Smooth muscle cell (in vitro differentiated cells): Measurements from ENCODE around the gene DTWD1. TPM values are rescaled to one million over a fixed set of nuclear protein-coding genes. Genes with fewer than 3 reads are reported as not detected.

Experiments
- DNase-seq: peaks from one replicate; lab custom pipeline; 2025; ENCODE audit not compliant: unreplicated experiment; lab: John Stamatoyannopoulos, UW
- H2AFZ ChIP-seq: fragments of 200-600 bp; sonication (generic); 2 replicates; pipeline ENCODE4 v1.6.0; 2016; ENCODE audit warnings: antibody characterized with exemption, low read depth, mild to moderate bottlenecking
- H3F3A ChIP-seq: fragments of 200-600 bp; sonication (generic); 2 replicates; pipeline ENCODE4 v1.6.0; 2017; ENCODE audit warnings: antibody characterized with exemption, low read depth
- H3K27ac ChIP-seq: fragments of 200-600 bp; sonication (generic); 2 replicates; pipeline ENCODE4 v1.5.1; 2016; ENCODE audit warnings: low read depth, mild to moderate bottlenecking
- H3K27me3 ChIP-seq: fragments of 200-600 bp; sonication (generic); 2 replicates; pipeline ENCODE4 v1.6.1; 2016; ENCODE audit warnings: low read depth, mild to moderate bottlenecking
- H3K36me3 ChIP-seq: fragments of 200-600 bp; sonication (generic); 2 replicates; pipeline ENCODE4 v1.5.1; 2016; ENCODE audit warnings: low read depth
- H3K4me1 ChIP-seq: fragments of 200-600 bp; sonication (generic); 2 replicates; pipeline ENCODE4 v1.5.1; 2016; ENCODE audit warnings: low read depth
- H3K4me2 ChIP-seq: fragments of 200-600 bp; sonication (generic); 2 replicates; pipeline ENCODE4 v1.6.0; 2016; ENCODE audit warnings: mild to moderate bottlenecking
- H3K4me3 ChIP-seq: fragments of 200-600 bp; sonication (generic); 2 replicates; pipeline ENCODE4 v1.5.1; 2016; ENCODE audit warnings: mild to moderate bottlenecking
- H3K79me2 ChIP-seq: fragments of 200-600 bp; sonication (generic); 2 replicates; pipeline ENCODE4 v1.6.0; 2016; ENCODE audit warnings: low read depth, mild to moderate bottlenecking
- H3K9ac ChIP-seq: fragments of 200-600 bp; sonication (generic); 2 replicates; pipeline ENCODE4 v1.6.0; 2016; ENCODE audit warnings: low read depth
- H3K9me3 ChIP-seq: fragments of 200-600 bp; sonication (generic); replicated peaks from 2 replicates; pipeline ENCODE4 v1.5.1; 2016; ENCODE audit warnings: low read depth
- H4K20me1 ChIP-seq: fragments of 200-600 bp; sonication (generic); 2 replicates; pipeline ENCODE4 v1.6.0; 2016; ENCODE audit warnings: low read depth
- CTCF ChIP-seq: fragments of 200-600 bp; sonication (generic); IDR thresholded peaks from 2 replicates; pipeline ENCODE4 v1.5.1; 2017; ENCODE audit warnings: borderline replicate concordance, mild to moderate bottlenecking, antibody characterized with exemption; ENCODE audit not compliant: insufficient read depth, poor library complexity, severe bottlenecking
- whole genome bisulfite sequencing: methylation state at CpG from one replicate; pipeline ENCODE4 v1.1.7; 2016; ENCODE audit warnings: low lambda C conversion rate; 5-methylcytosine and 5-hydroxymethylcytosine counted together
- polyA plus RNA-seq: library from polyadenylated mRNA; unstranded; fragments of >200 nt; fragmentation: Nextera tagmentation; extraction: Ambion mirVana; gene quantifications from 2 replicates; pipeline ENCODE4 v1.2.1, GENCODE V29; 2016
- total RNA-seq: library from RNA; depleted of rRNA; stranded (reverse); fragments of >200 nt; gene quantifications from 2 replicates; pipeline ENCODE4 v1.2.3, GENCODE V29; 2014

Gene DTWD1
- total and polyA plus RNA-seq, 2 experiments from 2014 or later: 65.4 to 127 TPM

- no peaks in the 10 kb centered on the region for H3K27me3 ChIP-seq
- TF ChIP-seq CTCF: no peak
Observed at GRCh38 chr15:49604625-49605409, 16.0 kb upstream of the DTWD1 start.

GRCh38 chr15:49605588-49605987 lies 15.3 kb upstream of the DTWD1 start:
- Histone ChIP-seq H3K36me3 (peaks cover 12% of the 10 kb centered on the region), H3K9me3 (peaks cover 8% of the 10 kb centered on the region), H3K4me3 (no peak overlapping the region), H3F3A (no peaks in the 10 kb centered on the region), H3K9ac (no peak overlapping the region), H3K79me2 (no peaks in the 10 kb centered on the region), H3K4me2 (no peak overlapping the region), H3K27ac (no peak overlapping the region), H3K4me1 (no peaks in the 10 kb centered on the region), H2AFZ (no peak overlapping the region), H4K20me1 (no peaks in the 10 kb centered on the region), H3K27me3 (no peaks in the 10 kb centered on the region)
- DNase-seq: no peak
- TF ChIP-seq CTCF: no peak
- 100% methylated on average over 2 of the region's 2 CpGs for WGBS

More at GRCh38 chr15:49604625-49605409, 16.0 kb upstream of the DTWD1 start:
- Histone ChIP-seq H3K4me2 (no peak overlapping the region), H3K9ac (no peak overlapping the region), H3K4me1 (no peaks in the 10 kb centered on the region), H3K36me3 (peaks cover 12% of the 10 kb centered on the region), H4K20me1 (no peaks in the 10 kb centered on the region), H3K27ac (no peak overlapping the region), H2AFZ (no peak overlapping the region), H3K4me3 (no peak overlapping the region), H3K79me2 (no peaks in the 10 kb centered on the region), H3K9me3 (peaks cover 12% of the 10 kb centered on the region), H3F3A (no peaks in the 10 kb centered on the region)
- WGBS: 95% methylated on average over 2 of the region's 2 CpGs
- DNase-seq: no peak

- Histone ChIP-seq H3K79me2 (no peaks in the 10 kb centered on the region), H4K20me1 (no peaks in the 10 kb centered on the region), H3K4me3 (no peak overlapping the region), H3K27me3 (no peaks in the 10 kb centered on the region), H2AFZ (no peak overlapping the region), H3K36me3 (peaks cover 12% of the 10 kb centered on the region), H3K27ac (no peak overlapping the region), H3K4me1 (no peaks in the 10 kb centered on the region), H3K9me3 (peaks cover 8% of the 10 kb centered on the region), H3F3A (no peaks in the 10 kb centered on the region), H3K4me2 (no peak overlapping the region), H3K9ac (no peak overlapping the region)
- TF ChIP-seq CTCF: no peak
- no peak for DNase-seq
Observed at GRCh38 chr15:49606594-49606993, 14.3 kb upstream of the DTWD1 start.
